Naive thymus-derived CD4-positive, alpha-beta T cell (primary cell): ENCODE results near the gene RASSF8. TPM values are rescaled to one million over a fixed set of nuclear protein-coding genes. Genes with fewer than 3 reads are reported as not detected.

Experiments
- ATAC-seq: fragments of 150-1000 bp; cut with Tn5 transposase; 2 replicates; pipeline ENCODE4 v1.10.0; 2021; ENCODE audit warnings: mild to moderate bottlenecking, moderate library complexity
- CTCF ChIA-PET: fragments of 350-600 bp; sonication (Branson Sonifier 250); formaldehyde crosslinking; loops from one replicate; lab custom pipeline; 2021; ENCODE audit warnings: antibody characterized with exemption; lab: Charles Lee
- POLR2A ChIA-PET: fragments of 350-600 bp; sonication (Branson Sonifier 250); formaldehyde crosslinking; loops from one replicate; lab custom pipeline; 2021; ENCODE audit warnings: antibody characterized with exemption, inconsistent platforms; lab: Charles Lee
- DNase-seq, 9 donors: peaks; one replicate each; pipeline versions ENCODE4 v3.0.0 to v3.0.0-alpha.2; 2020 to 2022; ENCODE audit warnings: mixed read lengths in 1 of 9
- H3K27ac ChIP-seq: one replicate; pipeline ENCODE4 v1.7.0; 2013; ENCODE audit warnings: mild to moderate bottlenecking, low read depth, low read length, moderate library complexity
- H3K27me3 ChIP-seq, 2 donors: one replicate each; pipeline ENCODE4 v1.7.0; 2013; ENCODE audit warnings: low read length in 2 of 2, mild to moderate bottlenecking in 2 of 2, moderate library complexity in 2 of 2; ENCODE audit not compliant: control insufficient read depth in 2 of 2, insufficient read depth in 2 of 2
- H3K36me3 ChIP-seq, 3 experiments: 1 replicate in 2 of 3; 2 replicates in 1 of 3; pipeline ENCODE4 v1.7.0; 2013; ENCODE audit warnings: low read length in 3 of 3, mild to moderate bottlenecking in 3 of 3, moderate library complexity in 1 of 3; ENCODE audit not compliant: insufficient read depth in 3 of 3, control insufficient read depth in 2 of 3
- H3K4me1 ChIP-seq, 2 donors: one replicate each; pipeline ENCODE4 v1.7.0; 2013; ENCODE audit warnings: low read length in 2 of 2, mild to moderate bottlenecking in 2 of 2, moderate library complexity in 1 of 2; ENCODE audit not compliant: control insufficient read depth in 2 of 2, insufficient read depth in 2 of 2
- H3K4me3 ChIP-seq: 2 replicates; pipeline ENCODE4 v1.7.0; 2013; ENCODE audit warnings: mild to moderate bottlenecking, low read length
- H3K9me3 ChIP-seq, 3 experiments: 1 replicate in 2 of 3; 2 replicates in 1 of 3; pipeline ENCODE4 v1.7.0; 2013; ENCODE audit warnings: low read length in 3 of 3; ENCODE audit not compliant: control insufficient read depth in 2 of 3
- H3K27ac Mint-ChIP-seq, 9 donors: one replicate each; pipeline ENCODE4 v1.8.0; 2020 to 2022; ENCODE audit warnings: mixed read lengths in 9 of 9, mild to moderate bottlenecking in 8 of 9, moderate library complexity in 5 of 9, inconsistent platforms in 2 of 9
- H3K27me3 Mint-ChIP-seq, 5 donors: one replicate each; pipeline ENCODE4 v1.8.0; 2021 to 2022; ENCODE audit warnings: mixed read lengths in 5 of 5, mild to moderate bottlenecking in 1 of 5
- H3K36me3 Mint-ChIP-seq, 5 donors: one replicate each; pipeline ENCODE4 v1.8.0; 2020 to 2022; ENCODE audit warnings: mixed read lengths in 5 of 5, mild to moderate bottlenecking in 3 of 5, inconsistent platforms in 1 of 5
- H3K4me1 Mint-ChIP-seq, 7 donors: one replicate each; pipeline ENCODE4 v1.8.0; 2020 to 2022; ENCODE audit warnings: mixed read lengths in 7 of 7, mild to moderate bottlenecking in 3 of 7, inconsistent platforms in 1 of 7
- H3K4me3 Mint-ChIP-seq, 10 donors: one replicate each; pipeline ENCODE4 v1.8.0; 2020 to 2022; ENCODE audit warnings: mild to moderate bottlenecking in 10 of 10, mixed read lengths in 10 of 10, moderate library complexity in 6 of 10, inconsistent platforms in 2 of 10
- H3K9me3 Mint-ChIP-seq, 11 donors: one replicate each; pipeline ENCODE4 v1.8.0; 2020 to 2022; ENCODE audit warnings: mixed read lengths in 11 of 11, mild to moderate bottlenecking in 4 of 11, inconsistent platforms in 1 of 11, moderate library complexity in 1 of 11
- intact Hi-C, 2 donors: fragments of 100-400 bp; cut with micrococcal nuclease; formaldehyde crosslinking; loops; one replicate each; pipeline ENCODE4 v1.15.1; 2023
- polyA plus RNA-seq, 2 donors: library from polyadenylated mRNA; unstranded; fragments of 300-500 nt; fragmentation: Illumina TruSeq; gene quantifications; one replicate each; pipeline ENCODE4 v1.2.3, GENCODE V29; 2021
- total RNA-seq, 6 experiments: library from RNA in 5 of 6; stranded (reverse) in 5 of 6; gene quantifications; 1 replicate in 5 of 6; 2 replicates in 1 of 6; pipeline ENCODE4 v1.2.3 and lab custom pipeline; 2021 to 2026

Gene RASSF8
- total and polyA plus RNA-seq, 7 experiments from 2014 or later, result 0.03 to 0.64 (median 0.18) TPM; not detected in 3

GRCh38 chr12:25994901-25995625, 36.6 kb downstream of the RASSF8 start:
- DNase-seq, result no peak
- Mint-ChIP-seq H3K4me1 (no peaks in the 10 kb centered on the region), H3K27ac (no peak overlapping the region), H3K36me3 (no peaks in the 10 kb centered on the region), H3K4me3 (no peak overlapping the region), H3K9me3 (no peaks in the 10 kb centered on the region), H3K27me3 (peaks cover 0 to 11% (median 5%) of the 10 kb centered on the region in 5 donors)
- POLR2A ChIA-PET, result no interaction called here
- Histone ChIP-seq H3K4me1 (no peaks in the 10 kb centered on the region), H3K4me3 (no peak overlapping the region), H3K36me3 (no peaks in the 10 kb centered on the region), H3K27me3 (no peaks in the 10 kb centered on the region), H3K27ac (no peak overlapping the region), H3K9me3 (no peaks in the 10 kb centered on the region)
- CTCF ChIA-PET, result interaction anchor here (0.6 kb wide), 1 partner anchor 227 kb away, joined by 4 read pairs; no protein-coding TSS in a partner anchor
- intact Hi-C loops, result no loop called here
- ATAC-seq, result no peak

GRCh38 chr12:25995906-25996305, 37.4 kb downstream of the RASSF8 start:
- no peaks in the 10 kb centered on the region for H3K4me1 ChIP-seq
- no peak overlapping the region for H3K4me3 Mint-ChIP-seq
- CTCF ChIA-PET, result no interaction called here

GRCh38 chr12:25996677-25997076, 38.2 kb downstream of the RASSF8 start:
- no peaks in the 10 kb centered on the region for H3K36me3 ChIP-seq
- no peak overlapping the region for H3K4me3 ChIP-seq
- no peak for ATAC-seq
- no peak overlapping the region for H3K27ac ChIP-seq
- Mint-ChIP-seq H3K9me3 (no peaks in the 10 kb centered on the region), H3K27me3 (peaks cover 0 to 11% (median 5%) of the 10 kb centered on the region in 5 donors), H3K27ac (no peak overlapping the region), H3K4me1 (no peaks in the 10 kb centered on the region), H3K4me3 (no peak overlapping the region), H3K36me3 (no peaks in the 10 kb centered on the region)
- ChIA-PET POLR2A (no interaction called here), CTCF (no interaction called here)
- H3K4me1 ChIP-seq, result no peaks in the 10 kb centered on the region
- intact Hi-C loops, result no loop called here
- DNase-seq, result no peak
- H3K27me3 ChIP-seq, result no peaks in the 10 kb centered on the region
- no peaks in the 10 kb centered on the region for H3K9me3 ChIP-seq

More at GRCh38 chr12:25995906-25996305, 37.4 kb downstream of the RASSF8 start:
- Histone ChIP-seq H3K9me3 (no peaks in the 10 kb centered on the region), H3K4me3 (no peak overlapping the region), H3K27me3 (no peaks in the 10 kb centered on the region), H3K36me3 (no peaks in the 10 kb centered on the region), H3K27ac (no peak overlapping the region)
- intact Hi-C loops, result no loop called here
- Mint-ChIP-seq H3K27me3 (peaks cover 0 to 11% (median 5%) of the 10 kb centered on the region in 5 donors), H3K27ac (no peak overlapping the region), H3K9me3 (no peaks in the 10 kb centered on the region), H3K36me3 (no peaks in the 10 kb centered on the region), H3K4me1 (no peaks in the 10 kb centered on the region)
- POLR2A ChIA-PET, result no interaction called here
- DNase-seq, result no peak
- ATAC-seq, result no peak

GRCh38 chr12:25997201-25997963, 38.9 kb downstream of the RASSF8 start:
- H3K4me1 ChIP-seq, result no peaks in the 10 kb centered on the region
- no peaks in the 10 kb centered on the region for H3K27me3 ChIP-seq
- Mint-ChIP-seq H3K36me3 (no peaks in the 10 kb centered on the region), H3K27me3 (peaks cover 0 to 9% (median 2%) of the 10 kb centered on the region in 5 donors), H3K27ac (no peak overlapping the region), H3K4me3 (no peak overlapping the region), H3K9me3 (no peaks in the 10 kb centered on the region), H3K4me1 (no peaks in the 10 kb centered on the region)
- DNase-seq (no peak), ATAC-seq (no peak)
- CTCF ChIA-PET, result interaction anchor here (0.7 kb wide), 1 partner anchor 10 kb away, joined by 3 read pairs; no protein-coding TSS in a partner anchor
- POLR2A ChIA-PET, result no interaction called here
- H3K9me3 ChIP-seq, result no peaks in the 10 kb centered on the region
- no peak overlapping the region for H3K27ac ChIP-seq
- H3K36me3 ChIP-seq, result no peaks in the 10 kb centered on the region
- intact Hi-C loops, result no loop called here
- H3K4me3 ChIP-seq, result no peak overlapping the region

- POLR2A ChIA-PET, result no interaction called here
- Histone ChIP-seq H3K36me3 (no peaks in the 10 kb centered on the region), H3K4me3 (no peak overlapping the region), H3K9me3 (no peaks in the 10 kb centered on the region), H3K4me1 (no peaks in the 10 kb centered on the region), H3K27ac (no peak overlapping the region), H3K27me3 (no peaks in the 10 kb centered on the region)
- peaks cover 0 to 9% (median 5%) of the 10 kb centered on the region in 11 donors for H3K9me3 Mint-ChIP-seq
- H3K4me1 Mint-ChIP-seq, result no peaks in the 10 kb centered on the region
- H3K27me3 Mint-ChIP-seq, result peaks cover 0 to 4% (median 0%) of the 10 kb centered on the region in 5 donors
- DNase-seq (no peak), ATAC-seq (no peak)
- CTCF ChIA-PET, result no interaction called here
- H3K27ac Mint-ChIP-seq, result no peak overlapping the region
- H3K36me3 Mint-ChIP-seq, result peaks cover 0 to 8% (median 0%) of the 10 kb centered on the region in 5 donors
- no peak overlapping the region for H3K4me3 Mint-ChIP-seq
- intact Hi-C loops, result no loop called here
These were observed 42.4 kb downstream of the RASSF8 start for GRCh38 chr12:26000898-26001297.

- no peaks in the 10 kb centered on the region for H3K4me1 ChIP-seq
- Mint-ChIP-seq H3K9me3 (peaks cover 0 to 9% (median 5%) of the 10 kb centered on the region in 11 donors), H3K4me1 (no peaks in the 10 kb centered on the region), H3K36me3 (peaks cover 0 to 8% (median 0%) of the 10 kb centered on the region in 5 donors), H3K27ac (no peak overlapping the region), H3K4me3 (no peak overlapping the region), H3K27me3 (peaks cover 0 to 4% (median 0%) of the 10 kb centered on the region in 5 donors)
- no peak for DNase-seq
- no peaks in the 10 kb centered on the region for H3K36me3 ChIP-seq
- ChIA-PET POLR2A (no interaction called here), CTCF (no interaction called here)
- H3K4me3 ChIP-seq, result no peak overlapping the region
- no peak for ATAC-seq
- H3K9me3 ChIP-seq, result no peaks in the 10 kb centered on the region
- no peak overlapping the region for H3K27ac ChIP-seq
- intact Hi-C loops, result no loop called here
- no peaks in the 10 kb centered on the region for H3K27me3 ChIP-seq
These were observed 43.0 kb downstream of the RASSF8 start for GRCh38 chr12:26001530-26001929.
